Left kidney (tissue), 8 donors: ENCODE results near the gene PRR23C. TPM values are rescaled to one million over a fixed set of nuclear protein-coding genes. Genes with fewer than 3 reads are reported as not detected.
"Not testable (repeated sequence)": the region's sequence is repeated elsewhere in the genome, so short reads cannot be mapped to it uniquely, and the experiment has no call there.

Experiments used
- DNase-seq: peaks from one replicate; pipeline ENCODE4 v3.0.0-alpha.2; 2013
- long read RNA-seq, 8 donors: transcript quantifications; one replicate each; lab custom pipeline, GENCODE V29; 2026
- polyA plus RNA-seq: library from polyadenylated mRNA; unstranded; fragments of 120-200 nt; gene quantifications from one replicate; pipeline ENCODE4 v1.2.1, GENCODE V29; 2013; ENCODE audit not compliant: insufficient read length

The PRR23C gene
- polyA plus RNA-seq, result not detected
- long read RNA-seq, donor 1, result 0 reads
- long read RNA-seq, donor 2, result 0 reads
- long read RNA-seq, donor 3, result 0 reads
- long read RNA-seq, donor 4, result 0 reads
- long read RNA-seq, donor 5, result 0 reads
- long read RNA-seq, donor 6, result 0 reads
- long read RNA-seq, donor 7, result 0 reads
- long read RNA-seq, donor 8, result 0 reads

- DNase-seq, result no peak
These were observed at the start of gene PRR23C for GRCh38 chr3:139044366-139045210. PRR23C (minus strand) TSS chr3:139044892; CDS start chr3:139044620, 272 bp downstream.

- DNase-seq, result peak; percentile 15
These were observed 49.1 kb upstream of the PRR23C start for GRCh38 chr3:139093840-139094239.

DNA sequence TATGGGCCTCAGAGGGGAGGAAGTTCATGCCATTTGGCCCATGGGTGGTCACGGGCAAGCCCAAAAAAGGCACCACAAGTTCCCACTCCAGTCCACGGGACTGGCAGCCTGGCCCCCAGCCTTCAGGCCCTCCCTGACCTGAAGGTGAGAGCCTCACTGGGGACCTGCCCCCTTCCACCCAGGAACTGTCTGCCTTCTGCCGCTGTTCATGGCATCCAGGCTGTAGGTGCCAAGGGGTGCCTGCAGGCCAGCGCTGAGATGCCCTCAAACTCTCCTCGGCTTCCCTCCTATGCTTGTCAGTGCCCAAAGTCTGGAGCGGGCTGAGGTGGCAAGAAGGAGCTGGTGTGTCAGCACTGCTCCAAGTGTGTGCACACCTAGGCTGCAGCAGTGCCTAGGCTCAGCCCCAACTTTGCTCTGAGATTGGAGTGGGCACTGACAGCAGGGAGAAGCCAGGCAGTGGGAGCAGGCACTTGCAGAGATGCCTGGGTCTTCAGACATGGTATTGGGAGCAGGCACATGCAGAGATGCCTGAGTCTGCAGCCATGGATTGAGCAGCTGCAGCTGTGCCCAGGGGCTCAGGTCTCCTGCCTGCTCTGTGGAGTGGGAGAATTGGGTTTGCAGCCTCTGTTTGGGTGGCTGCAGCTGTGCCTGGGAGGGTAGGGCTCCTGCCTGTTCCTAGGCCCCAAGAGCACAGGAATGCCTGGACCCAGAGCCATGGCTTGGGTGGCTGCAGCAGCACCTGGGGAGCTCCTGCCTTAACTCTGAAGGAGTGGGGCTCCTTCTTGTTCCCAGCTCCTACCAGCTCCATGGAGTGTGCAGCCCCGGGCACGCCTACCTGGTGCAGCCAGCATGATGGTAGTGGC, 44.0 kb upstream of the PRR23C start:
- DNase-seq, result no peak

GRCh38 chr3:139087621-139088020, 42.9 kb upstream of the PRR23C start:
- no peak for DNase-seq

- DNase-seq, result no peak
These were observed 39.5 kb upstream of the PRR23C start for GRCh38 chr3:139084176-139084575.

GRCh38 chr3:139074565-139075115, 29.9 kb upstream of the PRR23C start:
- DNase-seq, result no peak

DNA sequence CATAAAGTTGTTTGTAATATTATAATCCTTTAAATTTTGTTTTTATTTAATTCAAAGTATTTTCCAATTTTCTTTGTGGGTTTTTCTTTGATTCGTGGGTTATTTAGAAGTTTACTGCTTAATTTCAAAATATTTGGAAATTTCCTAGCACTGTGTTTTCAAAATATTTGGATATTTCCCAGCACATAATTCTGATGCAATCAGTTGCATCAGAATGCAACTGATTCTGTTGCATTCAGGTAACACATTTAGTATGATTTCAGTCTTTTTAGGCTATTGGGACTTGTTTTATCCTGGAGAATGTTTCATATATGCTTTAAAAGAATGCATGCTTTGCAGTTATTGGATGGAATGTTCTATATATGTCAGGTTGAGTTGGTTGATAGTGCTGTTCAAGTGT, 18.2 kb upstream of the PRR23C start:
- DNase-seq, result no peak

- DNase-seq, result no peak
These were observed 8.3 kb upstream of the PRR23C start for GRCh38 chr3:139052802-139053600.

GRCh38 chr3:139043554-139044365, 932 bp downstream of the PRR23C start:
- DNase-seq, result no peak

GRCh38 chr3:139037478-139037877, 7.2 kb downstream of the PRR23C start:
- DNase-seq, result no peak

DNA sequence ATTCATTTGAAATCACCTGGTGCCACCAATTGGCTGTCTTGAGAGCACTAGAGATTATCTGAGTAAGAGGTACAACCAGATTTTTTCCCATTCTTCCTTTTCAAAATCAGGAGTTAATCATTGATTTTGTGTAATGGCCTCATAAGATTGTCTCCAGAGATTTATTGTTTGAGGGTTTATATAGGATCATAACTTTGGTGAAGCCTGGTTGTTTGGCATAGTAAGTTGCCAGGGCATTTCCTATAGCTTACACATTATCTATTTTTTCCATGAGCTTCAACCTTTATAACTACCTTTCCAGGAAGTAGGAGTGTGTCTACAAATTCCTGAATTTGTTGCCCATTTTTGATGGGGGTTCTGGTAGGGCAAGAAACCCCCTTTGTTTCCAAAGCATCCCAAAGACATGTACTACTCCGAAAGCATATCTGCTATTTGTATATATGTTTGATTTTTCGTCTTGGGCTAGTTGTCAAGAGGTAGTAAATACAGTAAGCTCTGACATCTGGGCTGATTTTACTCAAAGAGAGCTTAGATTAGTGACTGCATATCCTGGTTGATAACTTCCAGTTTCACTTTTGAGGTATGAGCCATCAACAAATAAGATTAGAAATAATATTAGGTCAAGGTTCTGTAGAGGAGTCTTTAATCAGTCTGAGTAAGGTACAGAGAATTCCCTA, 12.2 kb downstream of the PRR23C start:
- DNase-seq, result no peak

DNA sequence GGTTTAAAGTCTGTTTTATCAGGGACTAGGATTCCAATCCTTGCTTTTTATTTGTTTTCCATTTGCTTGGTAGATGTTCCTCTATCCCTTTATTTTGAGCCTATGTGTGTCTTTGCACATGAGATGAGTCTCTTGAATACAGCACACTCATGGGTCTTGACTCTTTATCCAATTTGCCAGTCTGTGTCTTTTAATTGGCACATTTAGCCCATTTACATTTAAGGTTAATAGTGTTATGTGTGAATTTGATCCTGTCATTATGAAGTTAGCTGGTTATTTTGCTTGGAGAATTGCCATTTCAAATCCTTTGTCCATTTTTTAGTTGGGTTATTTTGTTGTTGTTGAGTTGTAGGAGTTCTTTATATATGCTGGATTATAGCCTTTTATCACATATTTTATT, 14.1 kb downstream of the PRR23C start:
- not testable (repeated sequence) for DNase-seq

GRCh38 chr3:139024968-139025367, 19.7 kb downstream of the PRR23C start:
- DNase-seq, result no peak

GRCh38 chr3:139020868-139021234, 23.8 kb downstream of the PRR23C start, which contains the start of gene PRR23B:
PRR23B (minus strand) TSS chr3:139020926; CDS start chr3:139020661, 265 bp downstream.
- no peak for DNase-seq

DNA sequence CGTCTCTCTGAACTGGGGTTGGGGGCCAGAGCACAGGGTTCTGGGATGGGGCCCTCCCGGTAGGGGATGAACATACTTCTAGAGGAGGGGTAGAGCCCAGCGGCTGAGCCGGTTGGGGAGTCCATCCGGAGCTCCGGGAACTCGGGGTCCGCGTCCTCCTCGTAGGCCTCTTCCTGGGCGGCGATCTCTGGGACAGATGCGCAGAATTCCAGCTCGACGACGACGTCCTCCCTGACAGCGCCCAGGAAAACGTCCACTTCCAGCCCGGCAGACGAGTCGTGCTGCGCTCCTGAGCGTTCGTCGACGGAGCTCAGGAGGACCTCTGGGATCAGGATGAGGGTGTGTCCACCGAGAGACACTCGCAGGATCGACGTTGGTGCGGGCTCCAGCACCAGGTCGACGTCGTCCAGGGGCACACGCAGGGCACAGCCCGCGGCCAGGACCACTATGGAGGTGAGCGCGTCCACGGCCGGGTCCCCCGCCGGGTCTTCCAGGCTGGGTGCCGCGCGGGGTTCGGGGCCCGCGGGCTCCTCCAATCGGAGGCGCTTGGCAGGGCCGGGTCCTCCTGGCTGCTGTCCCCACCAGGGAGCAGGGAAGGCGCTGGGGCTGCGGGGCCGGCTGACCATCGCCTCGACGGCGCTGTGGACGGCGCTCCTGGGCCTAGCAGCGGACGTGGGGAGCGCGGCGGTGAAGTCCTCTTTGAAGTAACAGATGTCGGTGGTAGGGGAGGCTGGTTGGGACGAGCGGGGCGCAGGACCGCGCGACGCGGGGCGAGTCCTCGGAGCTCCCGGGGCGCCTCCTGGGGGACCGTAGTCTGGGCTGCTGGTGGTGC, 24.4 kb downstream of the PRR23C start:
- no peak for DNase-seq

GRCh38 chr3:139016430-139017048, 28.2 kb downstream of the PRR23C start:
- DNase-seq, result no peak

DNA sequence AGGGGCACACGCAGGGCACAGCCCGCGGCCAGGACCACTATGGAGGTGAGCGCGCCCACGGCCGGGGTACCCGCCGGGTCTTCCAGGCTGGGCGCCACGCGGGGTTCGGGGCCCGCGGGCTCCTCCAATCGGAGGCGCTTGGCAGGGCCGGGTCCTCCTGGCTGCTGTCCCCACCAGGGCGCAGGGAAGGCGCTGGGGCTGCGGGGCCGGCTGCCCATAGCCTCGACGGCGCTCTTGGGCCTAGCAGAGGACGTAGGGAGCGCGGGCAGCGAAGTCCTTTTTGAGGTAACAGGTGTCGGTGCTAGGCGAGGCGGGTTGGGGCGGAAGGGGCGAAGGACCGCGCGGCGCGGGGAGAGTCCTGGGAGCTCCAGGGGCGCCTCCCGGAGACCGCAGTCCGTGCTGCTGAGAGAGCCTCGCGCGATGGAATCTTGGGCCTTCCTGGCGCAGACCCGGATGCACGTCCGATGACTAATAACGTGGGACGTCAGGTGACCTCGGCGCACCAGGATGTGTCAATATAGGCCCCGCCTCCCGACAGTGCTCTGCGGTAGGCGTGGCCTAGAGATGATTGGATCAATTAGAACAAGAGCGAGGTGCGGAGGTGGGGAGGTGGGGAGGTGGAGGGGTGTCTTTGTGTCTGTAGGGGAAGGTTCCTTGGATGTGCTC, 38.5 kb downstream of the PRR23C start, which contains the start of gene PRR23A:
Gene PRR23A, minus strand, starts transcription at position 218 of the 666 bp plus-strand sequence. Its CDS starts 0 bp downstream, at position 218.
- no peak for DNase-seq
